ENCODE data around the gene VPS26B.
"Not testable (repeated sequence)": the region's sequence is repeated elsewhere in the genome, so short reads cannot be mapped to it uniquely, and the experiment has no call there.

Gene VPS26B

GRCh38 chr11:134282121-134283045 is 57.9 kb downstream of the VPS26B start:
- H3K4me3 ChIP-seq (ENCODE audit: insufficient read length, low read depth): no peak overlapping the region
- no peak for TF ChIP-seq ZNF274 (IDR thresholded peaks at IDR 0.05; ENCODE audit: low read depth, low read length)
- TF ChIP-seq SUZ12 (IDR thresholded peaks at IDR 0.05; ENCODE audit: extremely low read depth, insufficient read depth, insufficient read length): no peak
- no peak for TF ChIP-seq YY1 (IDR thresholded peaks at IDR 0.05; ENCODE audit: insufficient read depth, insufficient read length)
- peaks cover 17% of the 10 kb centered on the region for H3K27me3 ChIP-seq (ENCODE audit: insufficient read depth, insufficient read length)
- no peaks in the 10 kb centered on the region for H3K9me3 ChIP-seq (ENCODE audit: insufficient read depth, low read length)
- H3K36me3 ChIP-seq (ENCODE audit: insufficient read depth, insufficient read length, low read length): no peaks in the 10 kb centered on the region
- no peak for DNase-seq (ENCODE audit: low read depth, low spot score)
- H3K9ac ChIP-seq (ENCODE audit: insufficient read length, low read depth): no peak overlapping the region
- peaks cover 3% of the 10 kb centered on the region for H3K4me1 ChIP-seq (ENCODE audit: insufficient read depth, insufficient read length)

- Histone ChIP-seq H3K36me3 (ENCODE audit: insufficient read depth, insufficient read length, low read length) (no peaks in the 10 kb centered on the region), H3K4me3 (ENCODE audit: insufficient read length, low read depth) (no peak overlapping the region), H3K4me1 (ENCODE audit: insufficient read depth, insufficient read length) (peaks cover 3% of the 10 kb centered on the region), H3K9me3 (ENCODE audit: insufficient read depth, low read length) (no peaks in the 10 kb centered on the region), H3K27me3 (ENCODE audit: insufficient read depth, insufficient read length) (peaks cover 5% of the 10 kb centered on the region), H3K9ac (ENCODE audit: insufficient read length, low read depth) (no peak overlapping the region)
- no peak for TF ChIP-seq YY1 (IDR thresholded peaks at IDR 0.05; ENCODE audit: insufficient read depth, insufficient read length)
- TF ChIP-seq ZNF274 (IDR thresholded peaks at IDR 0.05; ENCODE audit: low read depth, low read length): no peak
- TF ChIP-seq SUZ12 (IDR thresholded peaks at IDR 0.05; ENCODE audit: extremely low read depth, insufficient read depth, insufficient read length): no peak
- DNase-seq (ENCODE audit: low read depth, low spot score): no peak
These were observed 59.2 kb downstream of the VPS26B start for GRCh38 chr11:134283461-134284230.

- H3K36me3 ChIP-seq (ENCODE audit: insufficient read depth, insufficient read length, low read length); H3K9ac ChIP-seq (ENCODE audit: insufficient read length, low read depth); H3K9me3 ChIP-seq (ENCODE audit: insufficient read depth, low read length); H3K4me1 ChIP-seq (ENCODE audit: insufficient read depth, insufficient read length); H3K4me3 ChIP-seq (ENCODE audit: insufficient read length, low read depth); H3K27me3 ChIP-seq (ENCODE audit: insufficient read depth, insufficient read length); DNase-seq (ENCODE audit: low read depth, low spot score): not testable (repeated sequence)
These were observed 59.9 kb downstream of the VPS26B start for GRCh38 chr11:134284349-134284748.

GRCh38 chr11:134287561-134287960 is 63.1 kb downstream of the VPS26B start:
- no peak for TF ChIP-seq SUZ12 (IDR thresholded peaks at IDR 0.05; ENCODE audit: extremely low read depth, insufficient read depth, insufficient read length)
- TF ChIP-seq ZNF274 (IDR thresholded peaks at IDR 0.05; ENCODE audit: low read depth, low read length): no peak
- no peak for TF ChIP-seq YY1 (IDR thresholded peaks at IDR 0.05; ENCODE audit: insufficient read depth, insufficient read length)
- no peak overlapping the region for H3K9ac ChIP-seq (ENCODE audit: insufficient read length, low read depth)
- H3K4me3 ChIP-seq (ENCODE audit: insufficient read length, low read depth): no peak overlapping the region
- peaks cover 5% of the 10 kb centered on the region for H3K4me1 ChIP-seq (ENCODE audit: insufficient read depth, insufficient read length)
- DNase-seq (ENCODE audit: low read depth, low spot score): no peak
- no peaks in the 10 kb centered on the region for H3K36me3 ChIP-seq (ENCODE audit: insufficient read depth, insufficient read length, low read length)
- no peaks in the 10 kb centered on the region for H3K27me3 ChIP-seq (ENCODE audit: insufficient read depth, insufficient read length)
- H3K9me3 ChIP-seq (ENCODE audit: insufficient read depth, low read length): no peaks in the 10 kb centered on the region

GRCh38 chr11:134288486-134288885 is 64.0 kb downstream of the VPS26B start:
- H3K9ac ChIP-seq (ENCODE audit: insufficient read length, low read depth): no peak overlapping the region
- H3K9me3 ChIP-seq (ENCODE audit: insufficient read depth, low read length): no peaks in the 10 kb centered on the region
- TF ChIP-seq ZNF274 (IDR thresholded peaks at IDR 0.05; ENCODE audit: low read depth, low read length) (no peak), SUZ12 (IDR thresholded peaks at IDR 0.05; ENCODE audit: extremely low read depth, insufficient read depth, insufficient read length) (no peak), YY1 (IDR thresholded peaks at IDR 0.05; ENCODE audit: insufficient read depth, insufficient read length) (no peak)

GRCh38 chr11:134289167-134289566 is 64.7 kb downstream of the VPS26B start:
- TF ChIP-seq YY1 (IDR thresholded peaks at IDR 0.05; ENCODE audit: insufficient read depth, insufficient read length): no peak
- no peak for TF ChIP-seq ZNF274 (IDR thresholded peaks at IDR 0.05; ENCODE audit: low read depth, low read length)
- H3K4me1 ChIP-seq (ENCODE audit: insufficient read depth, insufficient read length): peaks cover 2% of the 10 kb centered on the region
- no peak overlapping the region for H3K9ac ChIP-seq (ENCODE audit: insufficient read length, low read depth)
- H3K36me3 ChIP-seq (ENCODE audit: insufficient read depth, insufficient read length, low read length): no peaks in the 10 kb centered on the region
- no peaks in the 10 kb centered on the region for H3K27me3 ChIP-seq (ENCODE audit: insufficient read depth, insufficient read length)
- H3K4me3 ChIP-seq (ENCODE audit: insufficient read length, low read depth): no peak overlapping the region
- no peak for DNase-seq (ENCODE audit: low read depth, low spot score)
- no peaks in the 10 kb centered on the region for H3K9me3 ChIP-seq (ENCODE audit: insufficient read depth, low read length)

More at GRCh38 chr11:134288486-134288885, 64.0 kb downstream of the VPS26B start:
- Histone ChIP-seq H3K27me3 (ENCODE audit: insufficient read depth, insufficient read length) (no peaks in the 10 kb centered on the region), H3K4me1 (ENCODE audit: insufficient read depth, insufficient read length) (peaks cover 2% of the 10 kb centered on the region), H3K36me3 (ENCODE audit: insufficient read depth, insufficient read length, low read length) (no peaks in the 10 kb centered on the region), H3K4me3 (ENCODE audit: insufficient read length, low read depth) (no peak overlapping the region)
- no peak for DNase-seq (ENCODE audit: low read depth, low spot score)

GRCh38 chr11:134289789-134290188 is 65.3 kb downstream of the VPS26B start:
- TF ChIP-seq SUZ12 (IDR thresholded peaks at IDR 0.05; ENCODE audit: extremely low read depth, insufficient read depth, insufficient read length) (no peak), ZNF274 (IDR thresholded peaks at IDR 0.05; ENCODE audit: low read depth, low read length) (no peak), YY1 (IDR thresholded peaks at IDR 0.05; ENCODE audit: insufficient read depth, insufficient read length) (no peak)
- H3K4me1 ChIP-seq (ENCODE audit: insufficient read depth, insufficient read length): peaks cover 2% of the 10 kb centered on the region
- no peak overlapping the region for H3K4me3 ChIP-seq (ENCODE audit: insufficient read length, low read depth)
- no peaks in the 10 kb centered on the region for H3K9me3 ChIP-seq (ENCODE audit: insufficient read depth, low read length)
- no peaks in the 10 kb centered on the region for H3K27me3 ChIP-seq (ENCODE audit: insufficient read depth, insufficient read length)
- no peak for DNase-seq (ENCODE audit: low read depth, low spot score)
- H3K36me3 ChIP-seq (ENCODE audit: insufficient read depth, insufficient read length, low read length): no peaks in the 10 kb centered on the region
- H3K9ac ChIP-seq (ENCODE audit: insufficient read length, low read depth): no peak overlapping the region

Data from NT2/D1 (cell line).